Gastroesophageal sphincter (tissue), 4 donors: ENCODE data around the gene CRYBG3. TPM values are rescaled to one million over a fixed set of nuclear protein-coding genes. Genes with fewer than 3 reads are reported as not detected.

Source experiments
- ATAC-seq: fragments of 150-250 bp; one replicate; pipeline ENCODE4 v1.9.1; 2016; ENCODE audit warnings: mild to moderate bottlenecking, moderate library complexity
- H3K27ac ChIP-seq, 4 donors: fragments of 200-600 bp; sonication (generic) in 3 of 4; 1 replicate in 3 of 4; 2 replicates in 1 of 4; pipeline ENCODE4 v1.5.1; 2016 to 2019
- H3K27me3 ChIP-seq: fragments of 200-600 bp; sonication (generic); one replicate; pipeline ENCODE4 v1.5.1; 2019
- H3K36me3 ChIP-seq, 2 donors: fragments of 200-600 bp; sonication (generic); one replicate each; pipeline ENCODE4 v1.5.1; 2019; ENCODE audit warnings: control low read depth in 1 of 2
- H3K4me1 ChIP-seq, 3 donors: fragments of 200-600 bp; sonication (generic); 1 replicate in 2 of 3; 2 replicates in 1 of 3; pipeline ENCODE4 v1.5.1; 2016 to 2019; ENCODE audit warnings: control low read depth in 2 of 3
- H3K4me3 ChIP-seq, 2 donors: fragments of 200-600 bp; sonication (generic); one replicate each; pipeline ENCODE4 v1.5.1; 2019; ENCODE audit warnings: mild to moderate bottlenecking in 1 of 2, moderate library complexity in 1 of 2
- H3K9me3 ChIP-seq, 3 donors: fragments of 200-600 bp; sonication (generic); one replicate each; pipeline ENCODE4 v1.5.1; 2017 to 2019; ENCODE audit warnings: control low read depth in 2 of 3
- EP300 ChIP-seq: sonication (generic); formaldehyde crosslinking; IDR thresholded peaks from one replicate; pipeline ENCODE4 v1.6.1; 2017; ENCODE audit warnings: antibody characterized with exemption, mild to moderate bottlenecking
- POLR2A ChIP-seq, 2 donors: fragments of 450-650 bp; IDR thresholded peaks; one replicate each; pipeline ENCODE4 v1.6.1; 2017; ENCODE audit warnings: antibody characterized with exemption in 2 of 2, mild to moderate bottlenecking in 2 of 2, moderate library complexity in 1 of 2
- POLR2AphosphoS5 ChIP-seq: sonication (generic); formaldehyde crosslinking; IDR thresholded peaks from one replicate; pipeline ENCODE4 v1.6.1; 2017; ENCODE audit warnings: antibody characterized with exemption
- WGBS, 2 donors: methylation state at CpG; one replicate each; pipeline ENCODE4 v1.1.5; 2018; ENCODE audit warnings: low coverage in 1 of 2; 5-methylcytosine and 5-hydroxymethylcytosine counted together
- total RNA-seq, 4 donors: library from RNA; depleted of rRNA; stranded (reverse); fragments of >200 nt; gene quantifications; one replicate each; pipeline ENCODE4 v1.1.0, GENCODE V29; 2016
- TF ChIP-seq, protein P1 (sequence below), 4 experiments: fragments of 200-600 bp in 2 of 4; fragments of 450-650 bp in 2 of 4; sonication (generic) in 1 of 4; IDR thresholded peaks; one replicate each; pipeline ENCODE4 v1.5.1; 2017 to 2019; ENCODE audit warnings: antibody characterized with exemption in 4 of 4, mild to moderate bottlenecking in 2 of 4, moderate library complexity in 2 of 4

Gene CRYBG3
- total RNA-seq, 4 donors from 2014 or later, result 22.2 to 52.4 (median 28.9) TPM

- 81 to 100% methylated on average over 3 of the region's 3 CpGs for WGBS, 2 donors
- Histone ChIP-seq H3K4me3 (no peak overlapping the region), H3K4me1 (peaks cover 0 to 7% (median 0%) of the 10 kb centered on the region in 3 donors), H3K27me3 (no peaks in the 10 kb centered on the region), H3K9me3 (no peaks in the 10 kb centered on the region), H3K36me3 (peaks cover 0 to 7% of the 10 kb centered on the region in 2 donors), H3K27ac (no peak overlapping the region)
- TF ChIP-seq POLR2AphosphoS5, result no peak
- no peak for TF ChIP-seq POLR2A (IDR thresholded peaks at IDR 0.05)
- TF ChIP-seq EP300, result no peak
- TF ChIP-seq, protein P1, sequence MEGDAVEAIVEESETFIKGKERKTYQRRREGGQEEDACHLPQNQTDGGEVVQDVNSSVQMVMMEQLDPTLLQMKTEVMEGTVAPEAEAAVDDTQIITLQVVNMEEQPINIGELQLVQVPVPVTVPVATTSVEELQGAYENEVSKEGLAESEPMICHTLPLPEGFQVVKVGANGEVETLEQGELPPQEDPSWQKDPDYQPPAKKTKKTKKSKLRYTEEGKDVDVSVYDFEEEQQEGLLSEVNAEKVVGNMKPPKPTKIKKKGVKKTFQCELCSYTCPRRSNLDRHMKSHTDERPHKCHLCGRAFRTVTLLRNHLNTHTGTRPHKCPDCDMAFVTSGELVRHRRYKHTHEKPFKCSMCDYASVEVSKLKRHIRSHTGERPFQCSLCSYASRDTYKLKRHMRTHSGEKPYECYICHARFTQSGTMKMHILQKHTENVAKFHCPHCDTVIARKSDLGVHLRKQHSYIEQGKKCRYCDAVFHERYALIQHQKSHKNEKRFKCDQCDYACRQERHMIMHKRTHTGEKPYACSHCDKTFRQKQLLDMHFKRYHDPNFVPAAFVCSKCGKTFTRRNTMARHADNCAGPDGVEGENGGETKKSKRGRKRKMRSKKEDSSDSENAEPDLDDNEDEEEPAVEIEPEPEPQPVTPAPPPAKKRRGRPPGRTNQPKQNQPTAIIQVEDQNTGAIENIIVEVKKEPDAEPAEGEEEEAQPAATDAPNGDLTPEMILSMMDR (IDR thresholded peaks at IDR 0.05), result no peak
- no peak for ATAC-seq
Observed at GRCh38 chr3:97863775-97864174, 42.0 kb downstream of the CRYBG3 start.

- no peaks in the 10 kb centered on the region for H3K4me1 ChIP-seq
- TF ChIP-seq EP300, result no peak
- TF ChIP-seq POLR2A (IDR thresholded peaks at IDR 0.05), result no peak
- no peak for TF ChIP-seq POLR2AphosphoS5
- TF ChIP-seq, protein P1 (IDR thresholded peaks at IDR 0.05), result no peak
- H3K27me3 ChIP-seq, result no peaks in the 10 kb centered on the region
- H3K27ac ChIP-seq, result peak overlapping the region in 1 of 4 donors; percentile 3
- WGBS, 2 donors, result 46 to 53% methylated on average over 3 of the region's 3 CpGs
- H3K36me3 ChIP-seq, result peaks cover 0 to 15% of the 10 kb centered on the region in 2 donors
- H3K4me3 ChIP-seq, result no peak overlapping the region
- no peak for ATAC-seq
- no peaks in the 10 kb centered on the region for H3K9me3 ChIP-seq
Observed at GRCh38 chr3:97871186-97871585, 49.4 kb downstream of the CRYBG3 start.

DNA sequence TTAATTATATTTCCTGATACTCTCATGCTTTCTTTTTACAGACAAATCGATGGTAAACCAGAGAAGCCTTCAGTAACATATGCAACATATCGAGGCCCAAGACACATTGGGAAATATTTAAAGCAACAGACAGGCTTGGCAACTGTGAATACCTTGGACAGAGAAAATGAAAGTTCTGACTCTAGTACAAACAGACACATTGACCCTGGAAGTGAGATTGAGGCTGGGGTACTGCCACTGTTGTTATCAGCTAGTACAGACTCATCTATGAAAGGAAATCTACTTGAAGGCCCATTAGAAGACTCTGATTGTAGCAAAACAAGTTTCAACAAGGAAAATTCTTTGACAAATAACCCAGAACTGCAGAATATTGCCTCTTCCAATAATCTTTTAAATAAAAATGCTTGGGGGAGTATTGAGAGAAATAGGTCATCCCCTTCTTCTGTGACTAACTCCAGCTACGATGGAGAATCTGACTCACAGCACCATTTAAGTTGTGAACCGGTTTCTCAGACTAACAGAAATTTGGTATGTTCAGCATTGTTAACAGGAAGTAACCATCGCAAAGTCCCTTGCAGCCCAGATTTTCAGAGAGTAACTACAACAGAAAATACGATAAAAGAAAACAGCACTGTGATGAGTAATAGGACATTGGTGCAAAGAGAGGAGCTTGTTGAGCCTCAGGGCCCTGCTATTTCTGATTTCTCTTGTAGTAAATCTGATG, 50.2 kb downstream of the CRYBG3 start:
- Histone ChIP-seq H3K9me3 (no peaks in the 10 kb centered on the region), H3K27ac (peak overlapping the region in 3 of 4 donors; percentile 3 to 43 (median 10)), H3K4me1 (no peaks in the 10 kb centered on the region), H3K36me3 (peaks cover 0 to 15% of the 10 kb centered on the region in 2 donors), H3K27me3 (no peaks in the 10 kb centered on the region), H3K4me3 (no peak overlapping the region)
- WGBS, 2 donors, result 27 to 55% methylated on average over 6 of the region's 6 CpGs
- TF ChIP-seq POLR2AphosphoS5, result no peak
- TF ChIP-seq POLR2A (IDR thresholded peaks at IDR 0.05), result no peak
- no peak for TF ChIP-seq EP300
- TF ChIP-seq, protein P1 (IDR thresholded peaks at IDR 0.05), result no peak
- peak; percentile 55 for ATAC-seq

- no peak for TF ChIP-seq POLR2A (IDR thresholded peaks at IDR 0.05)
- TF ChIP-seq, protein P1 (IDR thresholded peaks at IDR 0.05), result no peak
- TF ChIP-seq POLR2AphosphoS5, result no peak
- TF ChIP-seq EP300, result no peak
- no peaks in the 10 kb centered on the region for H3K27me3 ChIP-seq
- H3K27ac ChIP-seq, result peak overlapping the region in 1 of 4 donors; percentile 10
- WGBS, 2 donors, result 56 to 100% methylated on average over 1 of the region's 1 CpG
- H3K9me3 ChIP-seq, result no peaks in the 10 kb centered on the region
- ATAC-seq, result no peak
- H3K4me3 ChIP-seq, result no peak overlapping the region
- no peaks in the 10 kb centered on the region for H3K4me1 ChIP-seq
- peaks cover 0 to 15% of the 10 kb centered on the region in 2 donors for H3K36me3 ChIP-seq
Observed at GRCh38 chr3:97872525-97873042, 50.8 kb downstream of the CRYBG3 start.

GRCh38 chr3:97880267-97880666, 58.5 kb downstream of the CRYBG3 start:
- no peaks in the 10 kb centered on the region for H3K27me3 ChIP-seq
- no peak for TF ChIP-seq POLR2A (IDR thresholded peaks at IDR 0.05)
- TF ChIP-seq POLR2AphosphoS5, result no peak
- TF ChIP-seq, protein P1 (IDR thresholded peaks at IDR 0.05), result no peak
- TF ChIP-seq EP300, result no peak
- no peak overlapping the region for H3K27ac ChIP-seq
- no peak for ATAC-seq
- no peaks in the 10 kb centered on the region for H3K9me3 ChIP-seq
- peaks cover 0 to 8% (median 3%) of the 10 kb centered on the region in 3 donors for H3K4me1 ChIP-seq
- H3K4me3 ChIP-seq, result no peak overlapping the region
- H3K36me3 ChIP-seq, result peaks cover 0 to 32% of the 10 kb centered on the region in 2 donors
